ENCODE results near the gene ADARB2.

The ADARB2 gene

DNA sequence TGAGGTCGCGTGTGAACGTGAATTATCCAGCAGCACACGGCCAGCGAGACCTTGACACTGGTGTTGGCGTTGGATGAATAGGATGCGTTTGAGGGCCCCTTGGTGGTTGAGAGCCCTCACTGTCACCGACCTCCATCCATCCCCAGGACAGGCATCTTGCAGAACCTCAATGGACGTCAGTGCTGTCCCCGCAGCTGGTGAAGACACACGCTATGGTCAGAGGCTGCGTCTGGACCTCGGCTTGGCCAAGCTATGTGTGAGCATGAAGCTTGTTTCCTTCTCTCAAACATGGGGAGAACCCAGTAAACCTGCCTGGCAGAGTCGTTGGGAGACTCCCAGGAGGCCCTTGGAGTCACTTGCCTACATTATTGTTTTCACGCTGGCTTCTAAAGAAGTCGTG lies 229.2 kb downstream of the ADARB2 start:
- FAIRE-seq (no peak), DNase-seq (ENCODE audit: low spot score) (no peak)

GRCh38 chr10:1507436-1507835 lies 229.9 kb downstream of the ADARB2 start:
- DNase-seq (ENCODE audit: low spot score) (no peak), FAIRE-seq (no peak)

GRCh38 chr10:1504940-1505339 lies 232.4 kb downstream of the ADARB2 start:
- FAIRE-seq (no peak), DNase-seq (ENCODE audit: low spot score) (no peak)

DNA sequence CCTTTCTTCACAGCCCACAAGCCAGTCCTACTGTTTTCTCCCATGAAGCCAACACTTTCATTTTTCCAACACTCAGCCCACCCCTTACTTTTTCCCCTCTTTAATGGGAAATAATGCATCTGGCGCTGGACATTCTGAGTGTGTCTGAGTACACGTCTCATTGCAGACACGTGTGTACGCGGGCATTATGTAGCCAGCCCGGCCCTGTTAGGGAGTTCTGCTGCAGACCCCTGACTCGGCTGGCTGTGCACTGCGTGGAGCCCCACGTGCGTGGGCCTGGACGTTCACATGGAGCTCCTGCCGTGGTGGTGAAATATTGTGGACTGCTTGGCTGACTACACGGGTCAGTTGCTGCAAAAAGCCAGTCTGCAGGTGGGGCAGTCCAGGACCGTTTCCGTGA lies 233.0 kb downstream of the ADARB2 start:
- FAIRE-seq: no peak
- DNase-seq (ENCODE audit: low spot score): no peak

DNA sequence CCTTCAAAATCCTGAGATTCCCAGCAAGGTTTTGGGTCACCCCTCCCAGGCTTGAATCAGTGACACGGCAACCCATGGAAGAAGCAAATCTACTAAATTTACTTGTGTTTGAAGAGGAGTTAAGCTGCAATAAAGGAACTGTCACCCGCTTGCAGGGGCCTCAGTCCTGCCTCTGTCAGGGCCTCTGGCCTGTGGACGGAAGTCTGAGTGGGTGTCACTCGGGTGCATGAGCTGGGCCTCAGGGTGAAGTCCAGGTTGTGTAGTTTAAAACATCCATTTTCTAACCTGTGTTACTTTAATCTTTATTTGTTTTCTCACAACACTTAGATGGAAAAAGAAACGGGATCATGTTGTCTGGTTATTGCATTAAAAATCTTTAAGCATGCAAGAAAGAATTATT lies 234.9 kb downstream of the ADARB2 start:
- DNase-seq (ENCODE audit: low spot score) (no peak), FAIRE-seq (no peak)

GRCh38 chr10:1499359-1499957 lies 237.9 kb downstream of the ADARB2 start:
- DNase-seq (ENCODE audit: low spot score) (no peak), FAIRE-seq (no peak)

DNA sequence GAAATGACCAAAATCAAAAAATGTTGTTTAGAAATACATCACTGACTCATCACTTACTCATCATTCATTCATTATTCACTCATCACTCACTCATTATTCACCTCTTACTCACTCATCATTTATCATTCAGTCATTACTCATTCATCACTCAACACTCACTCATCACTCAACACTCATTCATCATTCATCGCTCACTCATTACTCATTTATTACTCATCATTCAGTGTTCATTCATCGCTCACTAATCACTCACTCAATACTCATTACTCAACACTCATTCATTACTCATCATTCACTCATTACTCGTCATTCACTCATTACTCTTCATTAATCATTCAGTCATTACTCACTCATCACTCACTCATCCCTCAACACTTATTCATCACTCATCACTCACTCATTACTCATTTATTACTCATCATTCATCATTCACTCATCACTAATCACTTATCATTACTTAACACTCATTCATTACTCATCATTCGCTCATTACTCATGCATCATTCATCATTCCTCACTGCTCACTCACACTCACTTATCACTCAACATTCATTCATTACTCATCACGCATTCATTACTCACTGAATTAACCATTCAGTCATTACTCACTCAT lies 238.5 kb downstream of the ADARB2 start:
- no peak for FAIRE-seq
- DNase-seq (ENCODE audit: low spot score): no peak

- FAIRE-seq: no peak
- no peak for DNase-seq (ENCODE audit: low spot score)
These were observed 241.3 kb downstream of the ADARB2 start for GRCh38 chr10:1495915-1496517.

DNA sequence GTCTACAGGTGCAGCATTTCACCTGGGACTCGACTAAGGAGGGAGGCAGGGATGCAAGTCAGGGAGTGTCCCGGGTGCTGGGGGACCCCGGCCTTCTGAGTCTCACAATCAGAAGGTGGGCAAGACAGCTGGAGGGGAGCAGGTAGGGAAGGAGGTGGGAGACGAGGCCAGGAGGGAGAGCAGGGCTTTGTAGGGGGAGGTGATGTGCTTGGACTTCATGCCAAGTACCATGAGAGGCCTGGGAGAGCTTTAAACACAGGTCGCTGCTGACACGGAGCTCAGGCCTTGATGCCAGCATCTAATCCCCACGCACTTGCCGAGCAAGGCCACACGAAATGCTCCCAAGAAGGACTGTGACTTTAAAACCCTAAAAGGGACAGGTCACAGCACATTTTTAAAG lies 244.7 kb downstream of the ADARB2 start:
- no peak for DNase-seq (ENCODE audit: low spot score)
- FAIRE-seq: no peak

DNA sequence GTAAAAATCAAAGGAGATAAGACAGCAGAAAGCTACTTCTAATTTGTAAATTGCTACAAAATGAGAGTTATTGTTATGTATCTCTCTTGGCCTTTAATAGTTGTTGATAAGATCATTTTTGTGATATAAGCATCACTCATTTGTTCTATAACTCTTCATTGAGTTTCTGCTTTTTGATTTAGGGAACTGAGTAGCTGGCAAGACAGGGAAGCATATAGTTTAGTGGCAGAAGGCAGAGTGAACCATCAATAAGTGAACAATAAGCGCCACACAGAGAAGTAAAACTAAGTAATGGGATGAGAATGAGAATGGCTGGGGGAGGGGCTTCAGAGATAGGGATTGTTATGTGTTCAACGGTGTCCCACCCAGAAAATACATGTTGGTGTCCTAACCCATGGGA lies 245.4 kb downstream of the ADARB2 start:
- no peak for FAIRE-seq
- no peak for DNase-seq (ENCODE audit: low spot score)

DNA sequence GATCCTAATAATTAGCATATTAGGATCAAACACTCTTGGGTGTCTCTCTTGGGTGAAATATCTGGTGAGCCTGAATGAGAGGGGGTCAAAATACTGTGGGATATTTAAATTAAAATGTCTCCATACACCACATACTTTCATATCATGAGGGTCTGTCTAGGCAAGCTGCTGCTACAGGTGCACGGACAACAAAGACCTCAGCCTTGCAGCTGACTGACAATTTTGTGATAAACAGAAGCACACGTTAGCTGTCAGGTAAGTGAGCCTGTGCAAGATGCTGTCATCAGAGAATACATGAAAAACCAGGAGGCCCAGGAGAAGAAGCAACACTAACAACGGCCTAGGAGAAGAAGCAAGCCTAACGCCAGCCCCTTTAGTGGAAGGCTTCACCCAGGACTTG lies 247.5 kb downstream of the ADARB2 start:
- FAIRE-seq (no peak), DNase-seq (ENCODE audit: low spot score) (no peak)

DNA sequence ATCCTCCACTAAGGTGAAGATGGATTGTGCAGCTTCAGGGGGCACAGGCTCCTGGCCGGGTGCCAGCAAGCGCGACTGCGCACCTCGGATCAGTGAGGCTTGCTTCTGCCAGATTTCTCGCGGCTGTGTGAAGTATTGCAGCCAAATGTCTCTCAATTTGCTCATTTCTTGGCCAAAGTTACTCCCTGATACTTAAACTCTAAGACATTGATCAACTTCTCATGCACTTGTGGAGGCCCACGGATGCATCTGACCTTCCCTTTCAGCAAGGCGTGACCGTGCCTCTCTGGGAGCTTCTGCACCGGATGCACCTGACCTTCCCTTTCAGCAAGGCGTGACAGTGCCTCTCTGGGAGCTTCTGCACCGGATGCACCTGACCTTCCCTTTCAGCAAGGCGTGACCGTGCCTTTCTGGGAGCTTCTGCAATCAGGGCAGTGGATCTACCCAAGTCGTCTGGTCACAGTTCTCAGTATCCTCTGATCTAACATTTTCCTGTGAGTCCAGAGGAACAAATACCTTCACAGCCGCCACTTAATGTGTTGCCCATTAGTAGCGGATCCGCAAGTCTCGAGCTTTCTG lies 248.3 kb downstream of the ADARB2 start:
- DNase-seq (ENCODE audit: low spot score) (no peak), FAIRE-seq (no peak)

DNA sequence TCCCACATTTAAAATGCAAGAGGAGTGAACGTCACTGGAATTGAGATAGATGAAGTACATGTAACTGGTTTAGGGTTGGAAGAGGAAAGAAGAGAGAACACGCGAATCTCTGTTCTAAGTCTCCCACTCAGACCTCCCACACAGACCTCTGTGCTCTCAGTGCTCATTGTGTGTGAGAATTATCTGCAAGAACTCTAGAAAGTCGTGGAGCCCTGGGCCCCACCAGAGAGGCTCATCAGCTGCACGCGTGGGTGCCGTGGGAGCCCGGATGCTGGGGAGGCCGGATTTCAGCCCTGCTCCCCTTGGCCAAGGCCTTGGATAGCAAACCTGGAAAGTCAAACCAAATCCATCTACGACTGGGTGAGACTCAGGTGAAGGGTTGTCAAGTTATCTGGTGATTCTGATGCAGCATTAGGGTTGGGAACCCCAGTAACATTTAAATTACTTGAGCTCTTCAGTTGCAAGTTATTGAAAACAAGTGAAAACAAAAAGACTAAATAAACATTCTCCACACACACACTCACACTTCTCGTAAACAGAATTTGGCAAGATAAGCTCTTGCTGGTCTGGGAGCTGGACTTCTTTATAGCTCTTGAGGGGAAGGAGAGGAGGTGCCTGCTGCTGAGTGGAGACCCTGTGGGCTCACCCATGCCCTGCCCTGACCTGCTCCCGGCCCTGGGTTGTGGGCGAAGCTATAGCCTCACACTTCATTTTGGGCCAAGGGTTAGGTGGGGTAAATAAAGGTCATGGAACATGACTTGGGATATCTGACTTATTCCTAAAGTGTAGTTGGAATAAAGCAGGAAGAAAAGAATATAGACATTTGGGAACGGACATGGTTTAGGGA lies 250.3 kb downstream of the ADARB2 start:
- FAIRE-seq (no peak), DNase-seq (ENCODE audit: low spot score) (no peak)

DNA sequence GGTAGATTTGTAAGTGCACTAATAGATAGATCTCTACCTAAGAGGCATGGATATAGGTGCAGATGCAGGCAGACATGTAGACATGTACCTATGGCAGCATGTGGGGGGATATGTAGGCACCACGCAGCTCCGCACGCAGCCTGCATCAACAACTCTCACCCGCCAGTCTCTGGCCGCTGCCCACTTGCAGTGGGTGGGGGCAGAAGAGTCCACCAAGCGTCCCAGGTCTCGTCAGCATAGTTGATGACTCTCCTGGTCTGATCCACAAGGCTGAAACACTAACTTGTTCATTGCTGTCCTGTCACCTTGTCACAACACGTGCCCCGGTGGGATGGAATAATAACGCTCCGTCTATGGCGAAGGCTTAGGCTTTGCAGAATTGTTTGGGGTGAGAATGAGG lies 252.0 kb downstream of the ADARB2 start:
- DNase-seq (ENCODE audit: low spot score): no peak
- no peak for FAIRE-seq

- no peak for FAIRE-seq
- DNase-seq (ENCODE audit: low spot score): no peak
These were observed 253.5 kb downstream of the ADARB2 start for GRCh38 chr10:1483826-1484225.

GRCh38 chr10:1483246-1483645 lies 254.1 kb downstream of the ADARB2 start:
- FAIRE-seq (no peak), DNase-seq (ENCODE audit: low spot score) (no peak)

- DNase-seq (ENCODE audit: low spot score) (no peak), FAIRE-seq (no peak)
These were observed 259.7 kb downstream of the ADARB2 start for GRCh38 chr10:1477578-1477977.

DNA sequence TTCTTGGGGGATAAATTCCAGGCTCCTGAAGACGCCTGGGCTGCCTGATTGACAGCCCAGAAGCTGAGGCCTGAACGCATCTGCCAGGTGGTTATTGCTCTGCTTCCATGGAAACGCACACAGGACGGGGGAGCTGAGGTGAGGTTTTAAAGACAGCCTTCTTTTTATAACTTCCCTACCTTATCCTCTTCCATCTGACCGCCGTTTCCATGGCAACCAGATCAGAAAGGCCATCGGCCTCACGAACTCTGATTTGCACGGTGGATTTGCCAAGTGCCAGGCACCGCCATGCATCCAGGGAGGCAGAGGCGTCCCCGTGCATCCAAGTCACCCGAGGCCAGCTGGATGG lies 260.9 kb downstream of the ADARB2 start:
- DNase-seq (ENCODE audit: low spot score) (no peak), FAIRE-seq (no peak)

GRCh38 chr10:1475771-1476454 lies 261.4 kb downstream of the ADARB2 start:
- FAIRE-seq (no peak), DNase-seq (ENCODE audit: low spot score) (no peak)

DNA sequence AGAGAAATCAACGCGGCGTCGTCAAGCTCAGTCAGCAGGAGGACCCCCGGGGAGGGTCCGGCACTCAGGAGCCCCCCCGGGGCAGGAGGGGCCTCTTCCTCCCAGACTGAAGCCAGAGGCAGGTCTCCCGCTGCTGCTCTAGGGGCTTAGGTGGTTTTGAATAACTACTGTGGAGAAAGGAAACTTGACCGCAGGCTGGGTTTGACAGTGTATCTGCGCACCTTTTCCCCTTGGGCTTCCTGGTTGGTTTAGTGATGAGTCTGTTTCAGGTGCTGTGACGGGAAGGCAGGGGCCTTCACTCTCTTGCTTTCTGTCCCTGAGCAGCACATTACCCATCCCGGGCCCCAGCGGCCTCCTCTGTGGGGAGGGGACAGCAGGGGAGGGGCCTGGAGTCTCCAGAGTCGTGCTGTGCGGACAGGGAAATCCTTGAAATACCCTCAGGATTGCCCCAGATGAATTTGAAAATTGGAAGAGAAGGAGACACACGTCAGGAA lies 262.2 kb downstream of the ADARB2 start:
- DNase-seq (ENCODE audit: low spot score) (no peak), FAIRE-seq (no peak)

GRCh38 chr10:1474376-1475097 lies 262.8 kb downstream of the ADARB2 start:
- no peak for DNase-seq (ENCODE audit: low spot score)
- no peak for FAIRE-seq
